CD8-positive, alpha-beta memory T cell (primary cell): ENCODE results near the gene CACNA1S. TPM values are rescaled to one million over a fixed set of nuclear protein-coding genes. Genes with fewer than 3 reads are reported as not detected.

Experiments used
- CTCF ChIA-PET: fragments of 350-600 bp; sonication (Branson Sonifier 250); formaldehyde crosslinking; loops from one replicate; lab custom pipeline; 2021; ENCODE audit warnings: antibody characterized with exemption; lab: Charles Lee
- POLR2A ChIA-PET: fragments of 350-600 bp; sonication (Branson Sonifier 250); formaldehyde crosslinking; loops from one replicate; lab custom pipeline; 2021; ENCODE audit warnings: antibody characterized with exemption; lab: Charles Lee
- DNase-seq, 5 donors: peaks; one replicate each; pipeline versions ENCODE4 v3.0.0 to v3.0.0-alpha.2; 2020 to 2022; ENCODE audit warnings: mixed read lengths in 1 of 5
- H3K27ac ChIP-seq: one replicate; pipeline ENCODE4 v1.7.0; 2013; ENCODE audit warnings: low read depth, mild to moderate bottlenecking, low read length, moderate library complexity
- H3K27me3 ChIP-seq: 2 replicates; pipeline ENCODE4 v1.7.0; 2013; ENCODE audit warnings: low read length, mild to moderate bottlenecking; ENCODE audit not compliant: insufficient read depth, poor library complexity, severe bottlenecking
- H3K36me3 ChIP-seq: 2 replicates; pipeline ENCODE4 v1.7.0; 2013; ENCODE audit warnings: mild to moderate bottlenecking, low read length, moderate library complexity; ENCODE audit not compliant: insufficient read depth
- H3K4me1 ChIP-seq: 2 replicates; pipeline ENCODE4 v1.7.0; 2013; ENCODE audit warnings: mild to moderate bottlenecking, low read length, moderate library complexity; ENCODE audit not compliant: insufficient read depth
- H3K4me3 ChIP-seq: 2 replicates; pipeline ENCODE4 v1.7.0; 2013; ENCODE audit warnings: mild to moderate bottlenecking, low read length
- H3K9me3 ChIP-seq: 2 replicates; pipeline ENCODE4 v1.7.0; 2013; ENCODE audit warnings: mild to moderate bottlenecking, low read length
- H3K27ac Mint-ChIP-seq, 8 donors: one replicate each; pipeline ENCODE4 v1.8.0; 2020 to 2021; ENCODE audit warnings: mixed read lengths in 8 of 8, mild to moderate bottlenecking in 6 of 8, inconsistent platforms in 3 of 8, moderate library complexity in 3 of 8
- H3K27me3 Mint-ChIP-seq, 2 donors: one replicate each; pipeline ENCODE4 v1.8.0; 2020 to 2021; ENCODE audit warnings: mixed read lengths in 2 of 2, mild to moderate bottlenecking in 1 of 2, moderate library complexity in 1 of 2
- H3K36me3 Mint-ChIP-seq, 3 donors: one replicate each; pipeline ENCODE4 v1.8.0; 2020 to 2021; ENCODE audit warnings: mixed read lengths in 3 of 3, inconsistent platforms in 1 of 3, mild to moderate bottlenecking in 1 of 3
- H3K4me1 Mint-ChIP-seq, 3 donors: one replicate each; pipeline ENCODE4 v1.8.0; 2020 to 2021; ENCODE audit warnings: mixed read lengths in 3 of 3, inconsistent platforms in 1 of 3, mild to moderate bottlenecking in 1 of 3
- H3K4me3 Mint-ChIP-seq, 7 donors: one replicate each; pipeline ENCODE4 v1.8.0; 2020 to 2021; ENCODE audit warnings: mixed read lengths in 7 of 7, mild to moderate bottlenecking in 6 of 7, moderate library complexity in 4 of 7, inconsistent platforms in 2 of 7
- H3K9me3 Mint-ChIP-seq, 5 donors: one replicate each; pipeline ENCODE4 v1.8.0; 2020 to 2022; ENCODE audit warnings: mixed read lengths in 5 of 5, mild to moderate bottlenecking in 3 of 5, moderate library complexity in 2 of 5, inconsistent platforms in 1 of 5
- polyA plus RNA-seq: library from polyadenylated mRNA; unstranded; fragments of 300-500 nt; fragmentation: Illumina TruSeq; gene quantifications from one replicate; pipeline ENCODE4 v1.2.3, GENCODE V29; 2021
- total RNA-seq, 2 experiments: library from RNA; stranded (reverse); gene quantifications; one replicate each; pipeline ENCODE4 v1.2.3, GENCODE V29; 2021

Gene CACNA1S
- not detected for total RNA-seq
- not detected for polyA plus RNA-seq

- Mint-ChIP-seq H3K27me3 (peaks cover 0 to 1% of the 10 kb centered on the region in 2 donors), H3K9me3 (no peaks in the 10 kb centered on the region), H3K4me3 (peak within 1 kb of the TSS; percentile 50 to 93 (median 64)), H3K27ac (peak within 1 kb of the TSS in 2 of 8 donors; percentile 44 to 61), H3K4me1 (peaks cover 7 to 22% (median 20%) of the 10 kb centered on the region in 3 donors), H3K36me3 (peaks cover 0 to 4% (median 0%) of the 10 kb centered on the region in 3 donors)
- no peaks in the 10 kb centered on the region for H3K9me3 ChIP-seq
- CTCF ChIA-PET, result no interaction called here
- no peaks in the 10 kb centered on the region for H3K27me3 ChIP-seq
- POLR2A ChIA-PET, result no interaction called here
- no peak within 1 kb of the TSS for H3K4me3 ChIP-seq
- no peaks in the 10 kb centered on the region for H3K36me3 ChIP-seq
- H3K27ac ChIP-seq, result no peak within 1 kb of the TSS
- DNase-seq, result peak in 1 of 5 donors; percentile 46
- peaks cover 8% of the 10 kb centered on the region for H3K4me1 ChIP-seq
Measured at GRCh38 chr1:201112173-201112731, at the start of gene CACNA1S. TSS of gene CACNA1S (minus strand) at chr1:201112426. CDS start at chr1:201112339, 87 bp downstream.

DNA sequence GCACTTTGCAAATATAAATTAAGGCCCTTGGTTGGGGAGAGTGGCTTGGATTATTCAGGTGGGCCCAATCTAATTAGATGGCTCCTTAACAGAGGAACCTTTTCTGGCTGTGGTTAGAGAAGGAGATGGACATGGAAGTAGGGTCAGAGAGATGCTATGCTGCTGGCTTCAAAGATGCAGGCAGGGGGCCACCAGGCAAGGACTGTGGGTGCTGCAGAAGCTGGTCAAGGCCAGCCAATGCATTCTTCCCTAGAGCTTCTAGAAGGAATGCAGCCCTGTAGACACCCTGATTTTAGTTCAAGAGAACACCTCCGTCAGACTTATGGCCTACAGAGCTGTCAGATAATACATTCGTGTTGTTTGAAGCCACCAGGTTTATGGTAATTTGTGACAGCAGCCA is 45.7 kb upstream of the CACNA1S start:
- Histone ChIP-seq H3K9me3 (no peaks in the 10 kb centered on the region), H3K4me1 (peaks cover 16% of the 10 kb centered on the region), H3K27ac (no peak overlapping the region), H3K36me3 (no peaks in the 10 kb centered on the region), H3K27me3 (no peaks in the 10 kb centered on the region), H3K4me3 (no peak overlapping the region)
- peaks cover 15 to 20% (median 16%) of the 10 kb centered on the region in 3 donors for H3K4me1 Mint-ChIP-seq
- peaks cover 5 to 41% of the 10 kb centered on the region in 2 donors for H3K27me3 Mint-ChIP-seq
- POLR2A ChIA-PET, result no interaction called here
- H3K4me3 Mint-ChIP-seq, result no peak overlapping the region
- no peaks in the 10 kb centered on the region for H3K9me3 Mint-ChIP-seq
- CTCF ChIA-PET, result interaction anchor here (1.1 to 2.3 kb wide), 2 partner anchors 13 to 186 kb away, joined by 4 to 10 read pairs; no protein-coding TSS in a partner anchor
- no peak for DNase-seq
- H3K36me3 Mint-ChIP-seq, result peaks cover 0 to 4% (median 0%) of the 10 kb centered on the region in 3 donors
- H3K27ac Mint-ChIP-seq, result no peak overlapping the region

- H3K4me1 Mint-ChIP-seq, result peaks cover 17 to 27% (median 24%) of the 10 kb centered on the region in 3 donors
- H3K4me3 Mint-ChIP-seq, result no peak overlapping the region
- no peak overlapping the region for H3K4me3 ChIP-seq
- H3K36me3 Mint-ChIP-seq, result peaks cover 0 to 6% (median 0%) of the 10 kb centered on the region in 3 donors
- peaks cover 22% of the 10 kb centered on the region for H3K4me1 ChIP-seq
- H3K27me3 Mint-ChIP-seq, result peaks cover 5 to 38% of the 10 kb centered on the region in 2 donors
- no peak for DNase-seq
- no peak overlapping the region for H3K27ac ChIP-seq
- ChIA-PET CTCF (interaction anchor here (2.3 kb wide), 1 partner anchor 14 kb away, joined by 10 read pairs; no protein-coding TSS in a partner anchor), POLR2A (no interaction called here)
- no peaks in the 10 kb centered on the region for H3K27me3 ChIP-seq
- no peak overlapping the region for H3K27ac Mint-ChIP-seq
- no peaks in the 10 kb centered on the region for H3K9me3 ChIP-seq
- H3K9me3 Mint-ChIP-seq, result no peaks in the 10 kb centered on the region
- no peaks in the 10 kb centered on the region for H3K36me3 ChIP-seq
Measured at GRCh38 chr1:201156819-201157218, 44.6 kb upstream of the CACNA1S start.

- H3K27ac ChIP-seq, result no peak overlapping the region
- H3K4me1 ChIP-seq, result peaks cover 22% of the 10 kb centered on the region
- no peaks in the 10 kb centered on the region for H3K27me3 ChIP-seq
- no peak overlapping the region for H3K4me3 ChIP-seq
- POLR2A ChIA-PET, result no interaction called here
- peaks cover 17 to 27% (median 27%) of the 10 kb centered on the region in 3 donors for H3K4me1 Mint-ChIP-seq
- peak overlapping the region in 4 of 7 donors; percentile 5 to 68 (median 32) for H3K4me3 Mint-ChIP-seq
- no peaks in the 10 kb centered on the region for H3K9me3 Mint-ChIP-seq
- CTCF ChIA-PET, result no interaction called here
- no peak for DNase-seq
- H3K36me3 Mint-ChIP-seq, result peaks cover 0 to 9% (median 0%) of the 10 kb centered on the region in 3 donors
- peaks cover 5 to 38% of the 10 kb centered on the region in 2 donors for H3K27me3 Mint-ChIP-seq
- H3K27ac Mint-ChIP-seq, result peak overlapping the region in 1 of 8 donors; percentile 54
- H3K9me3 ChIP-seq, result no peaks in the 10 kb centered on the region
- H3K36me3 ChIP-seq, result no peaks in the 10 kb centered on the region
Measured at GRCh38 chr1:201156346-201156745, 44.1 kb upstream of the CACNA1S start.

- Mint-ChIP-seq H3K27ac (no peak overlapping the region), H3K9me3 (no peaks in the 10 kb centered on the region), H3K27me3 (peaks cover 8 to 34% of the 10 kb centered on the region in 2 donors), H3K4me1 (peaks cover 17 to 27% (median 27%) of the 10 kb centered on the region in 3 donors), H3K4me3 (peak overlapping the region in 4 of 7 donors; percentile 24 to 91 (median 88)), H3K36me3 (peaks cover 0 to 17% (median 4%) of the 10 kb centered on the region in 3 donors)
- peaks cover 22% of the 10 kb centered on the region for H3K4me1 ChIP-seq
- no peaks in the 10 kb centered on the region for H3K9me3 ChIP-seq
- DNase-seq, result no peak
- no peak overlapping the region for H3K4me3 ChIP-seq
- no peak overlapping the region for H3K27ac ChIP-seq
- H3K36me3 ChIP-seq, result no peaks in the 10 kb centered on the region
- no peaks in the 10 kb centered on the region for H3K27me3 ChIP-seq
- ChIA-PET POLR2A (interaction anchor here (0.6 to 2.6 kb wide), 2 partner anchors 16 to 41 kb away, joined by 3 to 9 read pairs; no protein-coding TSS in a partner anchor), CTCF (no interaction called here)
Measured at GRCh38 chr1:201155354-201155753, 43.1 kb upstream of the CACNA1S start.

DNA sequence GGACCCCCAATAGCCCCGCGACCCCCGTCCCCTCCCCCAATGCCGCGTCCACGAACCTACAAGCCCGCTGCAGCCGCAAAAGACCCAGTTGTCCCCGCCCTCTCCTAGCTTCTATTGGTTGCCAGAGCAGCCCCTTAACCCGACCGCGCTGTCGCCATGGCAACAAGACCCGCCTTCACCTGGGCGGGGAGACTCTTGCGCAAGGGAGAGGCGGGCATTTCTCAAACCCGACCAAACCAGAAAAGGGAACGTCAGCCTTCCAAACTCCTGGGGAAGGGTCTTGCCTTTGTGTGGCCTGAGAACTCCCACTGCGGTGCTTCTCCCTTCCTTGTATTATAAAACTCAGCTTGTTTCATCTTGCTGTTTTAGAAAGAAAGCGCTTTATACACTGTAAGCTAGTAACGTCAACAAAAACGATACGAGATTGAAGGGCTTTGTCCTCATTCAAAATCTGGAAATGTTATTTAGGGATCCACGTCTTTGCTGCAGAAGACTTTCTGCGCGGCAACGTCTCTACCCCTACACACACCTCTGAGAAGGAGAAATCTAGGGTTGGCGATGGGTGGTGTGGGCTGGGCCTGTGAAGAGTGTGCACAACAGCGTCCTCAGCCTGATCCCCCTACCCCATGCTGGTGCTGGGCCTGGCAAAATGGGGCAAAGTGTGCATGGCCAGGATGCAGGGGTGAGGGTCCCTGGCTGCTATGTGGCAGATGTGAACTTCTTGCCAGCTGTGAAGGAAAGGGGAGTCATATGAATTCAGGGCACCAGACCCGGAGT is 42.4 kb upstream of the CACNA1S start, which contains the start of gene TMEM9:
TSS of gene TMEM9 (minus strand) at position 86 of the 777 bp plus-strand sequence. CDS start 551 bp downstream, outside the sequence.
- Mint-ChIP-seq H3K4me3 (peak within 1 kb of the TSS; percentile 86 to 95 (median 91)), H3K27ac (peak within 1 kb of the TSS; percentile 84 to 93 (median 89)), H3K4me1 (peaks cover 17 to 27% (median 27%) of the 10 kb centered on the region in 3 donors), H3K36me3 (peaks cover 0 to 22% (median 4%) of the 10 kb centered on the region in 3 donors), H3K27me3 (peaks cover 4 to 29% of the 10 kb centered on the region in 2 donors), H3K9me3 (no peaks in the 10 kb centered on the region)
- H3K36me3 ChIP-seq, result no peaks in the 10 kb centered on the region
- CTCF ChIA-PET, result interaction anchor here (0.8 to 1.5 kb wide), 4 partner anchors 14 to 183 kb away, joined by 3 to 7 read pairs (median 4); no protein-coding TSS in a partner anchor
- H3K27ac ChIP-seq, result peak within 1 kb of the TSS; percentile 78
- POLR2A ChIA-PET, result interaction anchor here (0.8 to 2.6 kb wide), 4 partner anchors 16 to 131 kb away, joined by 3 to 9 read pairs (median 4); partner anchors contain the start of gene KIF21B
- no peaks in the 10 kb centered on the region for H3K27me3 ChIP-seq
- H3K4me3 ChIP-seq, result peak within 1 kb of the TSS; percentile 88
- peaks cover 22% of the 10 kb centered on the region for H3K4me1 ChIP-seq
- peak; percentile 94 to 98 (median 97) for DNase-seq
- no peaks in the 10 kb centered on the region for H3K9me3 ChIP-seq

GRCh38 chr1:201153474-201154388 is 41.5 kb upstream of the CACNA1S start:
- Histone ChIP-seq H3K9me3 (no peaks in the 10 kb centered on the region), H3K4me3 (peak overlapping the region; percentile 88), H3K36me3 (peaks cover 4% of the 10 kb centered on the region), H3K4me1 (peaks cover 22% of the 10 kb centered on the region), H3K27ac (peak overlapping the region; percentile 78), H3K27me3 (no peaks in the 10 kb centered on the region)
- Mint-ChIP-seq H3K27ac (peak overlapping the region in 7 of 8 donors; percentile 84 to 93 (median 90)), H3K4me3 (peak overlapping the region; percentile 86 to 95 (median 91)), H3K4me1 (peaks cover 17 to 27% (median 27%) of the 10 kb centered on the region in 3 donors), H3K9me3 (no peaks in the 10 kb centered on the region), H3K36me3 (peaks cover 0 to 31% (median 4%) of the 10 kb centered on the region in 3 donors), H3K27me3 (peaks cover 4 to 23% of the 10 kb centered on the region in 2 donors)
- POLR2A ChIA-PET, result interaction anchor here (0.8 to 2.6 kb wide), 3 partner anchors 34 to 130 kb away, joined by 3 to 9 read pairs (median 4); partner anchors contain the start of gene KIF21B
- peak in 1 of 5 donors; percentile 3 for DNase-seq
- CTCF ChIA-PET, result interaction anchor here (0.8 to 1.5 kb wide), 4 partner anchors 15 to 182 kb away, joined by 3 to 7 read pairs (median 4); no protein-coding TSS in a partner anchor
